ENCODE measurements around the gene SNX5. TPM values are rescaled to one million over a fixed set of nuclear protein-coding genes. Genes with fewer than 3 reads are reported as not detected.

Gene SNX5
- total RNA-seq, 1 experiment from 2014 or later: 159 TPM

DNA sequence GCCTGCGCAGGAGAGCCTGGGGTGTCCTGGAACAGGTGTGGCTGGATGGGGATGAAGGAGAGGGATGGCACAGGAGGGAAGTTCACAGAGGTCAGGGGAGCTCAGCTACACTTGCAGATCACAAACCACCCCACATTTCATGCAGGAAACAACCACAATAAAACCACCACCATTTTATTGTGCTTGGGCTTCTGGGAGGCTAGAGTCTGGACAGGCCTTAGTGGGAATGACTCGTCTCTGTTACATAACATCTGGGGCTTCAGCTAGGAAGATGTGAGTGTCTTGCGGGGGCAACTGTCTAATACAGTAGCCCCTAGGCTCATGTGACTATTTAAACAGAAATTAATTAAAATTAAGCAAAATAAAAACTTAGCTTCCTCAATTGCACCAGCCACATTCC lies 33.4 kb downstream of the SNX5 start:
- CTCF ChIA-PET: interaction anchor here (1.1 kb wide), 1 partner anchor 253 kb away, joined by 3 read pairs; the partner anchor contains the start of gene RRBP1

More for the DNA sequence above, 33.4 kb downstream of the SNX5 start:
- no TSS peak for BruUV-seq (replicated peaks)
- Histone ChIP-seq H3K27me3 (ENCODE audit: insufficient read depth, low read length) (no peaks in the 10 kb centered on the region), H3K9ac (ENCODE audit: low read length) (no peak overlapping the region), H3K36me3 (ENCODE audit: control insufficient read depth in 1 of 2, insufficient read depth in 2 of 2, low read length in 2 of 2) (no peaks in the 10 kb centered on the region), H3K9me2 (ENCODE audit: insufficient read depth) (no peaks in the 10 kb centered on the region), H3K27ac (ENCODE audit: low read depth, low read length) (no peak overlapping the region), H3K4me1 (ENCODE audit: control insufficient read depth in 1 of 2, insufficient read depth in 2 of 2, low read length in 2 of 2) (peaks cover 0 to 8% of the 10 kb centered on the region in 2 experiments; a peak in 1 of 4 replicates), H3K9me3 (ENCODE audit: control insufficient read depth in 1 of 2, insufficient read depth in 1 of 2, low read depth in 1 of 2, low read length in 2 of 2) (no peaks in the 10 kb centered on the region), H2AFZ (ENCODE audit: low read depth, low read length, poor library complexity, severe bottlenecking) (no peak overlapping the region), H3K79me2 (ENCODE audit: insufficient read depth, low read length) (no peaks in the 10 kb centered on the region), H3K4me3 (replicated peaks in 1 of 2; ENCODE audit: low read depth in 1 of 2, low read length in 2 of 2) (no peak overlapping the region), H3K4me2 (ENCODE audit: low read length) (no peak overlapping the region), H4K20me1 (ENCODE audit: insufficient read depth) (peaks cover 4% of the 10 kb centered on the region; the same call in 1 of the 2 replicates)
- ChIA-PET RAD21 (ENCODE audit: low non-redundant PET in 1 of 2, low total read pairs in 2 of 2, uncharacterized antibody in 2 of 2, unreplicated experiment in 2 of 2) (no interaction called here), POLR2A (no interaction called here)
- DNase-seq (ENCODE audit: low read depth, low spot score): no peak
- TF ChIP-seq ZFX (IDR thresholded peaks at IDR 0.05) (no peak), SP1 (IDR thresholded peaks at IDR 0.05; ENCODE audit: low read depth) (no peak), RAD21 (IDR thresholded peaks at IDR 0.05; ENCODE audit: low read depth) (no peak), SIN3A (IDR thresholded peaks at IDR 0.05; ENCODE audit: low read depth) (no peak), POLR2AphosphoS5 (IDR thresholded peaks at IDR 0.05; ENCODE audit: low read depth, low read length) (no peak)
- TF ChIP-seq, protein P1, sequence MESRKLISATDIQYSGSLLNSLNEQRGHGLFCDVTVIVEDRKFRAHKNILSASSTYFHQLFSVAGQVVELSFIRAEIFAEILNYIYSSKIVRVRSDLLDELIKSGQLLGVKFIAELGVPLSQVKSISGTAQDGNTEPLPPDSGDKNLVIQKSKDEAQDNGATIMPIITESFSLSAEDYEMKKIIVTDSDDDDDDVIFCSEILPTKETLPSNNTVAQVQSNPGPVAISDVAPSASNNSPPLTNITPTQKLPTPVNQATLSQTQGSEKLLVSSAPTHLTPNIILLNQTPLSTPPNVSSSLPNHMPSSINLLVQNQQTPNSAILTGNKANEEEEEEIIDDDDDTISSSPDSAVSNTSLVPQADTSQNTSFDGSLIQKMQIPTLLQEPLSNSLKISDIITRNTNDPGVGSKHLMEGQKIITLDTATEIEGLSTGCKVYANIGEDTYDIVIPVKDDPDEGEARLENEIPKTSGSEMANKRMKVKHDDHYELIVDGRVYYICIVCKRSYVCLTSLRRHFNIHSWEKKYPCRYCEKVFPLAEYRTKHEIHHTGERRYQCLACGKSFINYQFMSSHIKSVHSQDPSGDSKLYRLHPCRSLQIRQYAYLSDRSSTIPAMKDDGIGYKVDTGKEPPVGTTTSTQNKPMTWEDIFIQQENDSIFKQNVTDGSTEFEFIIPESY (IDR thresholded peaks at IDR 0.05; ENCODE audit: extremely low read depth, insufficient replicate concordance, low read length): no peak
- TF ChIP-seq, protein P2, sequence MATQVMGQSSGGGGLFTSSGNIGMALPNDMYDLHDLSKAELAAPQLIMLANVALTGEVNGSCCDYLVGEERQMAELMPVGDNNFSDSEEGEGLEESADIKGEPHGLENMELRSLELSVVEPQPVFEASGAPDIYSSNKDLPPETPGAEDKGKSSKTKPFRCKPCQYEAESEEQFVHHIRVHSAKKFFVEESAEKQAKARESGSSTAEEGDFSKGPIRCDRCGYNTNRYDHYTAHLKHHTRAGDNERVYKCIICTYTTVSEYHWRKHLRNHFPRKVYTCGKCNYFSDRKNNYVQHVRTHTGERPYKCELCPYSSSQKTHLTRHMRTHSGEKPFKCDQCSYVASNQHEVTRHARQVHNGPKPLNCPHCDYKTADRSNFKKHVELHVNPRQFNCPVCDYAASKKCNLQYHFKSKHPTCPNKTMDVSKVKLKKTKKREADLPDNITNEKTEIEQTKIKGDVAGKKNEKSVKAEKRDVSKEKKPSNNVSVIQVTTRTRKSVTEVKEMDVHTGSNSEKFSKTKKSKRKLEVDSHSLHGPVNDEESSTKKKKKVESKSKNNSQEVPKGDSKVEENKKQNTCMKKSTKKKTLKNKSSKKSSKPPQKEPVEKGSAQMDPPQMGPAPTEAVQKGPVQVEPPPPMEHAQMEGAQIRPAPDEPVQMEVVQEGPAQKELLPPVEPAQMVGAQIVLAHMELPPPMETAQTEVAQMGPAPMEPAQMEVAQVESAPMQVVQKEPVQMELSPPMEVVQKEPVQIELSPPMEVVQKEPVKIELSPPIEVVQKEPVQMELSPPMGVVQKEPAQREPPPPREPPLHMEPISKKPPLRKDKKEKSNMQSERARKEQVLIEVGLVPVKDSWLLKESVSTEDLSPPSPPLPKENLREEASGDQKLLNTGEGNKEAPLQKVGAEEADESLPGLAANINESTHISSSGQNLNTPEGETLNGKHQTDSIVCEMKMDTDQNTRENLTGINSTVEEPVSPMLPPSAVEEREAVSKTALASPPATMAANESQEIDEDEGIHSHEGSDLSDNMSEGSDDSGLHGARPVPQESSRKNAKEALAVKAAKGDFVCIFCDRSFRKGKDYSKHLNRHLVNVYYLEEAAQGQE (IDR thresholded peaks at IDR 0.05; ENCODE audit: low read depth): no peak
- TF ChIP-seq, protein P3, sequence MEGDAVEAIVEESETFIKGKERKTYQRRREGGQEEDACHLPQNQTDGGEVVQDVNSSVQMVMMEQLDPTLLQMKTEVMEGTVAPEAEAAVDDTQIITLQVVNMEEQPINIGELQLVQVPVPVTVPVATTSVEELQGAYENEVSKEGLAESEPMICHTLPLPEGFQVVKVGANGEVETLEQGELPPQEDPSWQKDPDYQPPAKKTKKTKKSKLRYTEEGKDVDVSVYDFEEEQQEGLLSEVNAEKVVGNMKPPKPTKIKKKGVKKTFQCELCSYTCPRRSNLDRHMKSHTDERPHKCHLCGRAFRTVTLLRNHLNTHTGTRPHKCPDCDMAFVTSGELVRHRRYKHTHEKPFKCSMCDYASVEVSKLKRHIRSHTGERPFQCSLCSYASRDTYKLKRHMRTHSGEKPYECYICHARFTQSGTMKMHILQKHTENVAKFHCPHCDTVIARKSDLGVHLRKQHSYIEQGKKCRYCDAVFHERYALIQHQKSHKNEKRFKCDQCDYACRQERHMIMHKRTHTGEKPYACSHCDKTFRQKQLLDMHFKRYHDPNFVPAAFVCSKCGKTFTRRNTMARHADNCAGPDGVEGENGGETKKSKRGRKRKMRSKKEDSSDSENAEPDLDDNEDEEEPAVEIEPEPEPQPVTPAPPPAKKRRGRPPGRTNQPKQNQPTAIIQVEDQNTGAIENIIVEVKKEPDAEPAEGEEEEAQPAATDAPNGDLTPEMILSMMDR (IDR thresholded peaks at IDR 0.05 in 2 of 3, conservative IDR thresholded peaks at IDR 0.05 in 1 of 3; ENCODE audit: borderline replicate concordance in 1 of 3, insufficient read depth in 1 of 3, low read depth in 2 of 3, low read length in 2 of 3): no peak
- intact Hi-C loops (cut with micrococcal nuclease): loop anchor here (5.0 kb wide), 1 partner anchor 398 kb away; no protein-coding TSS in a partner anchor
- no peak for ATAC-seq

Measured in HCT116 (cell line).